Fibroblast of villous mesenchyme (primary cell): ENCODE data around the gene PASK. TPM values are rescaled to one million over a fixed set of nuclear protein-coding genes. Genes with fewer than 3 reads are reported as not detected.

ENCODE experiments used
- DNase-seq: peaks from one replicate; pipeline ENCODE4 v3.0.0-alpha.2; 2010; ENCODE audit warnings: low read depth
- H3K4me3 ChIP-seq: 2 replicates; pipeline ENCODE4 v1.5.1; 2011; ENCODE audit warnings: low read depth, mild to moderate bottlenecking, low read length
- CTCF ChIP-seq: IDR thresholded peaks from 2 replicates; pipeline ENCODE4 v1.5.1; 2012; ENCODE audit warnings: low read depth, mild to moderate bottlenecking, low read length; ENCODE audit not compliant: insufficient read depth
- total RNA-seq: library from RNA; depleted of rRNA; stranded (reverse); fragments of >200 nt; gene quantifications from 2 replicates; pipeline ENCODE4 v1.2.3, GENCODE V29; 2012

The PASK gene
- total RNA-seq, 1 donor = 2.6 TPM

GRCh38 chr2:241092677-241093076, 56.6 kb downstream of the PASK start:
- no peak for TF ChIP-seq CTCF
- H3K4me3 ChIP-seq = no peak overlapping the region
- DNase-seq = no peak

GRCh38 chr2:241091734-241092445, 57.4 kb downstream of the PASK start:
- TF ChIP-seq CTCF = no peak
- DNase-seq = no peak
- H3K4me3 ChIP-seq = no peak overlapping the region

GRCh38 chr2:241091201-241091600, 58.1 kb downstream of the PASK start:
- no peak for TF ChIP-seq CTCF
- DNase-seq = no peak
- H3K4me3 ChIP-seq = no peak overlapping the region

GRCh38 chr2:241088791-241089732, 60.2 kb downstream of the PASK start:
- no peak overlapping the region for H3K4me3 ChIP-seq
- no peak for DNase-seq
- no peak for TF ChIP-seq CTCF

GRCh38 chr2:241088376-241088775, 60.9 kb downstream of the PASK start:
- DNase-seq = no peak
- H3K4me3 ChIP-seq = no peak overlapping the region
- TF ChIP-seq CTCF = no peak

- no peak for DNase-seq
- no peak for TF ChIP-seq CTCF
- no peak overlapping the region for H3K4me3 ChIP-seq
Observed at GRCh38 chr2:241087420-241088268, 61.6 kb downstream of the PASK start.
